ENCODE measurements around the gene ALDH3B1. TPM values are rescaled to one million over a fixed set of nuclear protein-coding genes. Genes with fewer than 3 reads are reported as not detected.
"Not testable (repeated sequence)": the region's sequence is repeated elsewhere in the genome, so short reads cannot be mapped to it uniquely, and the experiment has no call there.

ALDH3B1 gene
- total and polyA plus RNA-seq, 2 donors from 2014 or later: 20.9 to 42.7 TPM

- H3K27me3 ChIP-seq (ENCODE audit: control insufficient read depth, insufficient read depth, low read length); H3K4me3 ChIP-seq (ENCODE audit: low read length in 3 of 3); H3K9ac ChIP-seq (ENCODE audit: low read length in 3 of 3); H3K4me1 ChIP-seq (ENCODE audit: control insufficient read depth in 2 of 3, insufficient read depth in 2 of 3, low read depth in 1 of 3, low read length in 3 of 3); H3K36me3 ChIP-seq (ENCODE audit: control insufficient read depth in 2 of 3, insufficient read depth in 3 of 3, low read length in 3 of 3); FAIRE-seq; H3K9me3 ChIP-seq (ENCODE audit: control insufficient read depth in 2 of 3, insufficient read depth in 1 of 3, low read length in 3 of 3); intact Hi-C loops (cut with DNase I); H3K27ac ChIP-seq (ENCODE audit: low read depth in 2 of 2, low read length in 2 of 2): not testable (repeated sequence)
- TF ChIP-seq CTCF (IDR thresholded peaks at IDR 0.05; ENCODE audit: borderline replicate concordance, extremely low read depth, insufficient read depth): peak; percentile 35
- DNase-seq: peak in 2 of 5 donors; percentile 45 to 62
These were observed 16.3 kb upstream of the ALDH3B1 start for GRCh38 chr11:67993821-67994220.

GRCh38 chr11:67994387-67994786 lies 15.7 kb upstream of the ALDH3B1 start:
- FAIRE-seq; DNase-seq; H3K9ac ChIP-seq (ENCODE audit: low read length in 3 of 3); H3K27me3 ChIP-seq (ENCODE audit: control insufficient read depth, insufficient read depth, low read length); H3K36me3 ChIP-seq (ENCODE audit: control insufficient read depth in 2 of 3, insufficient read depth in 3 of 3, low read length in 3 of 3); H3K27ac ChIP-seq (ENCODE audit: low read depth in 2 of 2, low read length in 2 of 2); H3K4me3 ChIP-seq (ENCODE audit: low read length in 3 of 3); H3K4me1 ChIP-seq (ENCODE audit: control insufficient read depth in 2 of 3, insufficient read depth in 2 of 3, low read depth in 1 of 3, low read length in 3 of 3); H3K9me3 ChIP-seq (ENCODE audit: control insufficient read depth in 2 of 3, insufficient read depth in 1 of 3, low read length in 3 of 3); intact Hi-C loops (cut with DNase I): not testable (repeated sequence)

GRCh38 chr11:67995129-67995528 lies 15.0 kb upstream of the ALDH3B1 start:
- H3K27me3 ChIP-seq (ENCODE audit: control insufficient read depth, insufficient read depth, low read length); H3K9me3 ChIP-seq (ENCODE audit: control insufficient read depth in 2 of 3, insufficient read depth in 1 of 3, low read length in 3 of 3); FAIRE-seq; H3K36me3 ChIP-seq (ENCODE audit: control insufficient read depth in 2 of 3, insufficient read depth in 3 of 3, low read length in 3 of 3); H3K27ac ChIP-seq (ENCODE audit: low read depth in 2 of 2, low read length in 2 of 2); H3K9ac ChIP-seq (ENCODE audit: low read length in 3 of 3); H3K4me3 ChIP-seq (ENCODE audit: low read length in 3 of 3); intact Hi-C loops (cut with DNase I); H3K4me1 ChIP-seq (ENCODE audit: control insufficient read depth in 2 of 3, insufficient read depth in 2 of 3, low read depth in 1 of 3, low read length in 3 of 3): not testable (repeated sequence)
- DNase-seq: peak in 1 of 5 donors; percentile 30

DNA sequence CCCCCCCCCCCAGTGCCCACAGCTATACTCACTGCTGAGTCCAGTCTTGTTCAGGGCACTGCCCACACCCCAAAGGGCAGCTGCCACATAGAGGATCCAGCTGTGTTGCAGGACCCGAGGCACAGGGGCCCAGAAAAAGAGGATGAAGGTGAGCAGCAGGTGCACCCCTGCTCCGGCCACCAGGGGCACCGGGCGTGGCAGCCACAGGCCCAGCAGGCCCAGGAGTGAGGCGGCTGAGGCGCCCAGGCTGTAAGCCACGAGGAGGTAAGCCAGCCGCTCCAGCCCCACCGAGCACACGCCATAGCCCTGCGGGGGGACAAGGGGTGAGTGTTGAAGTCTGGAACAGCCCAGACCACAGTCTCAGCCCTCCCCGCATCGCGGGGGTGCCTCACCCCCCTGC lies 14.5 kb upstream of the ALDH3B1 start:
- DNase-seq: peak in 1 of 5 donors; percentile 39
- H3K36me3 ChIP-seq (ENCODE audit: control insufficient read depth in 2 of 3, insufficient read depth in 3 of 3, low read length in 3 of 3); intact Hi-C loops (cut with DNase I); FAIRE-seq; H3K27ac ChIP-seq (ENCODE audit: low read depth in 2 of 2, low read length in 2 of 2); H3K4me1 ChIP-seq (ENCODE audit: control insufficient read depth in 2 of 3, insufficient read depth in 2 of 3, low read depth in 1 of 3, low read length in 3 of 3); H3K9me3 ChIP-seq (ENCODE audit: control insufficient read depth in 2 of 3, insufficient read depth in 1 of 3, low read length in 3 of 3); H3K9ac ChIP-seq (ENCODE audit: low read length in 3 of 3); H3K4me3 ChIP-seq (ENCODE audit: low read length in 3 of 3); H3K27me3 ChIP-seq (ENCODE audit: control insufficient read depth, insufficient read depth, low read length): not testable (repeated sequence)

DNA sequence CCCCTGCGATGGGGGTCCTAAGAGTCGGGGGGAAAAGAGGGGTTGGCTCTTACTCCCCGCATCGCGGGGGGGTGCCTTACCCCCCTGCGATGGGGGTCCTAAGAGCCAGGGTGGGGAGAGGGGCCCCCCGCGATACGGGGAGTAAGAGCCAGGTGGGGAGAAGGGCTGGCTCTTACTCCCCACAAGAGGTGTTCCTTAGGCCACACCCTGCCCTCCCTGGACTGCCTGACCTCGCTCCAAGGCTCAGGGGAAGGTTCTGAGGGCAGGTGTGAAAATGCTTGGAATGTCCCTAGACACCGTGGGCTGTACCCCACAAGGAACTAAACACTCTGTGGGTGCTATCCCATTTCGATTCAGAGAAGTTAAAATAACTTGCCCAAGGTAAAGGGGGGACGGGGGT lies 14.1 kb upstream of the ALDH3B1 start:
- intact Hi-C loops (cut with DNase I): no loop called here
- FAIRE-seq: no peak

More for the DNA sequence above, 14.1 kb upstream of the ALDH3B1 start:
- no peak for TF ChIP-seq CTCF (IDR thresholded peaks at IDR 0.05; ENCODE audit: borderline replicate concordance, extremely low read depth, insufficient read depth)
- H3K9ac ChIP-seq (ENCODE audit: low read length in 3 of 3): no peak overlapping the region
- H3K27ac ChIP-seq (ENCODE audit: low read depth in 2 of 2, low read length in 2 of 2): no peak overlapping the region
- H3K36me3 ChIP-seq (ENCODE audit: control insufficient read depth in 2 of 3, insufficient read depth in 3 of 3, low read length in 3 of 3): no peaks in the 10 kb centered on the region
- DNase-seq: peak in 1 of 5 donors; percentile 42
- H3K9me3 ChIP-seq (ENCODE audit: control insufficient read depth in 2 of 3, insufficient read depth in 1 of 3, low read length in 3 of 3): no peaks in the 10 kb centered on the region
- no peaks in the 10 kb centered on the region for H3K27me3 ChIP-seq (ENCODE audit: control insufficient read depth, insufficient read depth, low read length)
- no peaks in the 10 kb centered on the region for H3K4me1 ChIP-seq (ENCODE audit: control insufficient read depth in 2 of 3, insufficient read depth in 2 of 3, low read depth in 1 of 3, low read length in 3 of 3)
- no peak overlapping the region for H3K4me3 ChIP-seq (ENCODE audit: low read length in 3 of 3)
